NCI-H524 treated with DMSO at 0.1 percent for 48 hours (cell line): ENCODE data around the gene PCYT1B.
A peak's percentile ranks its signal among the peaks of the same experiment; 100 is the strongest.
"Not testable (repeated sequence)": the region's sequence is repeated elsewhere in the genome, so short reads cannot be mapped to it uniquely, and the experiment has no call there.

ENCODE experiments used
- DNase-seq: peaks from one replicate; lab custom pipeline; 2025; lab: John Stamatoyannopoulos, UW

Gene PCYT1B

GRCh38 chrX:24647257-24648058 is at the start of gene PCYT1B:
PCYT1B (minus strand) TSS chrX:24647347; CDS start chrX:24647105, 242 bp downstream.
- peak; percentile 83 for DNase-seq

DNA sequence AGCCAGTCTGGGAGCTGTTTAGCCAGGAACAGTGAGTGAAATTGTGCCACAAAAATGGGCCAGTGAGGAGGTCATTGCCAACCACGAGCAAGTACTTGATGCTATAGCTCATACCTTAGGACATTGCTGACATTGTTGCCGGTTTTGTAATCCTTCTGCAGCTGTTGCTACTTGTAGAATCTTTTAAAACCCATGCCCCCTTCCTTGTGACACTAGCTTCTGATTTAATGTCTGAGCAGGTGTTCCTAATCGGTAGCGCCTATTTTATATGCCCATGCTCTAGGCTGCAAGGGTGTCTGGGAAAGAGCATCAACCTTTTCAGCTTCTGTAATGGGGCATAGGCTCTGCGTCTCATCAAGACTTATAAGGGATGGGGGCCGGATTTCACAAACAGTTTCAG is 49.1 kb upstream of the PCYT1B start:
- peak; percentile 49 for DNase-seq

DNA sequence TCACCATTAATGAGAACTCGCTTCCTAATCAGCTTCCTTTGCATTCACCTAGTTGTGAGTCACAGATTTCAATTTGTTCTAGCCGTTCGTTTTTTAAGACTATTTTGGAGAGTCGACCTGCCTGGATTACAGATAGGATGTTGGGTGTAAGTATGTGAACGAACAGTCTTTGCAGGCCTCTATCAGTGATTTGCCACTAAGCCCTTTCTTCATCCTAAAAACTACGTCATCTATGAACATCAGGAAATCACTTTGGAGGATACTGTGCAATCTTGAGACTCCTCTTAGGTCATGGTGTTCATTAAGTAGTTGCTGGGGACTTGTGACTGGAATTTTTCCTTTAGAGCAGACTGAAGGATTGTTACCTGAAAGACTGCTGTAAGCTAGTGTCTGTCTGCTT is 47.7 kb upstream of the PCYT1B start:
- no peak for DNase-seq

GRCh38 chrX:24693453-24694202 is 46.5 kb upstream of the PCYT1B start, which contains the start of gene POLA1:
POLA1 (plus strand) TSS chrX:24693918; CDS start chrX:24693962, 44 bp downstream.
- DNase-seq, result peak; percentile 90

DNA sequence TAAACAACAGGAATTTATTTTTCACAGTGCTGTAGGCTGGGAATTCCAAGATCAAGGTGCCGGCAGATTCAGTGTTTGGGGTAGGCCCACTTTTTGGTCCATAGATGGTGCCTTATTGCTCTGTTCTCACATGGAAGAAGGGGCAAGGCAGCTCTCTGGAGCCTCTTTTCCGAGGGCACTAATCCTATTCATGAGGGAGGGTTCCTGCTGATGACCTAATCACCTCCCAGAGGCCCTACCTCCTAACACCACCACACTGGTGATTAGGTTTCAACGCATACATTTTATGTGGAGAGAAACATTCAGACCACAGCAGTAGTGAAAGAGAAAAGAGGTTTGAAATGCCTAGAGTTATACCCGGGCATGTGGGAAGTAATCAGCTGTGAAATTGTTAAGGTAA is 45.2 kb upstream of the PCYT1B start:
- no peak for DNase-seq

GRCh38 chrX:24684048-24684447 is 36.9 kb upstream of the PCYT1B start:
- no peak for DNase-seq

- no peak for DNase-seq
Measured at GRCh38 chrX:24682739-24683432, 35.7 kb upstream of the PCYT1B start.

DNA sequence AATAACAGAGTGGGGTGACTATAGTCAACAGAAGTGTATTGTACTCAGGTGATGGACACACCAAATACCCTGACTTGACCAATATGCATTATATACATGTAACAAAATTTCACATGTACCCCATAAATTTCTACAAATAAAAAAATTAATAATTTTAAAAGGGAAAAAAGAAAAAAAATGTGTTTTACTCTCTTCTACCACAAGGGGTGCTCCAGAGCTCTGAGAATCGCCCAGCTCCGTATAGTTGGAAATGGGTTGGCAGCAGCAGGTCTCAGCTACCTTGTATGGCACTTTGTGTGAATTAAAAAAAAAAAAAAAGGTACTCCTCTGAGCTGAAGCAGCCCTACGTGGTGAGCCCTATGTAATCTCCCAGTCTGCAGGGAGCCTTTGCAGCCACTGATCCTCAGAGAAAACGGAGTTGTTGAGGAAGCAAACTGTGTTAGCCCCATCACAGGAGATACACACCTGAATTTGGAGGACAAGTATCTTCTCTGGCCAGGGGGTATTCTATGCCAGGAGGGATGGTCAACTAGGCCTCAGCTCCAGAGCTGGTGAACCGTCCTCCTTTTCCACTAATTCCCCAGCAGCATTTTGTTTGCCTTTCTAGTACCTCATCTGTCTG is 29.4 kb upstream of the PCYT1B start:
- no peak for DNase-seq

DNA sequence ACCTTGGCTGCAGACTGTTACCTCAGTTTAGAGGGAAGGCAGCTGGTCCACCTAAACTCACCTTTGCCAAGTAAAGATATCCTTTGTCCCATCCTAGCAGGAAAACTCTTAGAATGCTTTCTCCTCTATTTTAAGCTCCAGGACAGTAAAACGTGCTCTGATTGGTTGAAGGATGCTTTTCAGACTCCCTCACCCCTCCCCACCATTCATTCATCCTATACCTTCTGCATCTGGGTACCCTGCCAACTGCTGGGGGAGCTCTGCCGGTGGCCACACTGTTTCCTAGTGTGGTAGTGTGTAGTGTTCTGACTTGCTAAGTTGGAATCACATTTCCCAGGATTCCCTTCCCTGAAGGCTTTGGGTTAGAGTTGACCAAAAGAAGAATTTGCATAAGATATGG is 26.3 kb upstream of the PCYT1B start:
- DNase-seq, result no peak

- no peak for DNase-seq
Measured at GRCh38 chrX:24672701-24673190, 25.6 kb upstream of the PCYT1B start.

GRCh38 chrX:24668111-24668510 is 21.0 kb upstream of the PCYT1B start:
- no peak for DNase-seq

- no peak for DNase-seq
Measured at GRCh38 chrX:24662352-24662751, 15.2 kb upstream of the PCYT1B start.

- no peak for DNase-seq
Measured at GRCh38 chrX:24661292-24661691, 14.1 kb upstream of the PCYT1B start.

- DNase-seq, result no peak
Measured at GRCh38 chrX:24659646-24660045, 12.5 kb upstream of the PCYT1B start.

DNA sequence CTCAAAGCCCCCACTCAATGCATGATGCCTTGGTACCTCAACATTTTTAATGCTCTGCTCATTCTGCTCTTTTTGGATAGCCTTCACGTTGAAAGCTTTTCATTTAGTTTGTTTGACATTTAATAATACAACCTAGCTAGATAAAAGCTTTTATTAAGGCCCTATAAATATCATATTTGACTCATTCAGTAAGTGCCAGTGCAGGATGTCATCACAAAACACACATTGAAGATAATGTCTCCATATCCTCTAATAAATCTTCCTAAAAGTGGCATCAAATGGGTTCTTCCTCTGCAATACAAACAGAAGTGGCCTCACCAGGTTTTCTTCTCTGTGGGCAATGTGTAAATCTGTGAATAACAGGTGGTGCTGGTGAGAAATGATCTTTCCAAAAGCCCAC is 12.0 kb upstream of the PCYT1B start:
- no peak for DNase-seq

DNA sequence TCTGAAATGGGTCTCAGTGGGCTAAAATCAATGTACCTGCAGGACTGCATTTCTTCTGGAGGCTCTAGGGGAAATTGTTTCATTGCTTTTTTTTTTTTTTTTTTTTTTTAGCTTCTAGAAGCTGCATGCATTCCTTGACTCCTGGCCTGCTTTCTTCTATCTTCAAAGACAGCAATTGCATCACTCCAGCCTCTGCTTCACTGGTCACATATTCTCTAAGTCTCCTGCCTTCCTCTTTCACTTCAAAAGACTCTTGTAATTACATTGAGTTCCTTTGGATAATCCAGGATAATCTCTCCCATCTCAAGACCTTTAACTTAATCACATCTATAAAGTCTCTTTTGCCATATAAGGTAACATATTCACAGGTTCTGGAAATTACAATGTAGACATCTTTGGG is 11.3 kb upstream of the PCYT1B start:
- DNase-seq, result no peak

GRCh38 chrX:24657671-24658386 is 10.7 kb upstream of the PCYT1B start:
- no peak for DNase-seq

DNA sequence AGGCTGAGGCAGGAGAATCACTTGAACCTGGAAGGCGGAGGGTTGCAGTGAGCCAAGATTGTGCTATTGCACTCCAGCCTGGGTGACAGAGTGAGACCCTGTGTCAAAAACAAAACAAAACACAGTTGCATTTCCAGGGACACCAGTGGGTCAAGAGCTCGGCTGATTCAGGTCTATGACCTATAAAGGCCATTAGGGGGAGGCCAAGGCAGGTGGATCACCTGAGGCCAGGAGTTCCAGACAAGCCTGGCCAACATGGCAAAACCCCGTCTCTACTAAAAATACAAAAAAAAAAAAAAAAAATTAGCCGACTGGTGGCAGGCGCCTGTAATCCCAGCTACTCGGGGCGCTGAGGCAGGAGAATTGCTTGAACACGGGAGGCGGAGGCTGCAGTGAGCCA is 8.5 kb upstream of the PCYT1B start:
- DNase-seq, result not testable (repeated sequence)

GRCh38 chrX:24651783-24652182 is 4.6 kb upstream of the PCYT1B start:
- no peak for DNase-seq

GRCh38 chrX:24648495-24648894 is 1.3 kb upstream of the PCYT1B start:
- no peak for DNase-seq

- peak; percentile 44 for DNase-seq
Measured at GRCh38 chrX:24646745-24647182, 383 bp downstream of the PCYT1B start.
